Measurements from ENCODE around the gene CDK6. TPM values are rescaled to one million over a fixed set of nuclear protein-coding genes. Genes with fewer than 3 reads are reported as not detected.

Gene CDK6
- total RNA-seq, 1 experiment from 2014 or later = 41.4 TPM

DNA sequence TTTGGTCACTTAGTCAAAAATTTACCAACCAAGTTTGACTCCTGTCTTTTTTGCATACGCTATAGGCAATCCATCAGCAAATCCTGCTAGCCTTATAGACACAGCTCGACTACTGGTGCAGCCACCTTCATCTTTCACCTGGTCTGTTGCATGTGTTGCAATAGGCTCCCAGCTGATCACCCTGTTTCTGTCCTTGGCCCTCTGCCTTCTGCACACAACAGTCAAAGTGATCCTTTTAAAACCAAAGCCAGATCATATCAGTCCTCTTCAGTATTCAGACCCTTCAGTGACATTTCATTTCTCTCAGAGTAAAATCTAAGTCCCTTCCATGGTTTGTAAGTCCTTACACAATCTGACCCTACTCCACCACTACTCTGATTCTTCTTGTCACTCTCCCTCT is 10.9 kb upstream of the CDK6 start:
- ChIA-PET RAD21 (ENCODE audit: low non-redundant PET in 1 of 2, low total read pairs in 2 of 2, uncharacterized antibody in 2 of 2, unreplicated experiment in 2 of 2) (no interaction called here), POLR2A (no interaction called here), CTCF (no interaction called here)
- Histone ChIP-seq H2AFZ (ENCODE audit: low read depth, low read length, poor library complexity, severe bottlenecking) (no peak overlapping the region), H3K9me2 (ENCODE audit: insufficient read depth) (no peaks in the 10 kb centered on the region), H3K4me1 (ENCODE audit: control insufficient read depth in 1 of 2, insufficient read depth in 2 of 2, low read length in 2 of 2) (no peaks in the 10 kb centered on the region), H3K4me2 (ENCODE audit: low read length) (no peak overlapping the region), H3K79me2 (ENCODE audit: insufficient read depth, low read length) (no peaks in the 10 kb centered on the region), H3K36me3 (ENCODE audit: control insufficient read depth in 1 of 2, insufficient read depth in 2 of 2, low read length in 2 of 2) (no peaks in the 10 kb centered on the region), H3K27ac (ENCODE audit: low read depth, low read length) (no peak overlapping the region), H4K20me1 (ENCODE audit: insufficient read depth) (no peaks in the 10 kb centered on the region), H3K9ac (ENCODE audit: low read length) (no peak overlapping the region), H3K9me3 (ENCODE audit: control insufficient read depth in 1 of 2, insufficient read depth in 1 of 2, low read depth in 1 of 2, low read length in 2 of 2) (no peaks in the 10 kb centered on the region), H3K27me3 (ENCODE audit: insufficient read depth, low read length) (no peaks in the 10 kb centered on the region), H3K4me3 (replicated peaks in 1 of 2; ENCODE audit: low read depth in 1 of 2, low read length in 2 of 2) (no peak overlapping the region)
- no TSS peak for BruUV-seq (replicated peaks)
- intact Hi-C loops (cut with micrococcal nuclease) = no loop called here
- DNase-seq (ENCODE audit: low read depth, low spot score) = no peak
- ATAC-seq = no peak
- TF ChIP-seq CBX3 (IDR thresholded peaks at IDR 0.05; ENCODE audit: low read depth) (no peak), YY1 (IDR thresholded peaks at IDR 0.05; ENCODE audit: extremely low read depth, insufficient replicate concordance, low read depth, low read length) (no peak), FOSL1 (IDR thresholded peaks at IDR 0.05; ENCODE audit: low read depth) (no peak), ZFX (IDR thresholded peaks at IDR 0.05) (no peak), JUND (IDR thresholded peaks at IDR 0.05) (no peak), EGR1 (IDR thresholded peaks at IDR 0.05; ENCODE audit: low read depth) (no peak), POLR2A (IDR thresholded peaks at IDR 0.05; ENCODE audit: borderline replicate concordance, extremely low read depth, insufficient read depth, insufficient read length) (no peak), SP1 (IDR thresholded peaks at IDR 0.05; ENCODE audit: low read depth) (no peak), ELF1 (IDR thresholded peaks at IDR 0.05; ENCODE audit: borderline replicate concordance, low read depth) (no peak), SRF (IDR thresholded peaks at IDR 0.05; ENCODE audit: low read depth) (no peak), EZH2phosphoT487 (IDR thresholded peaks at IDR 0.05; ENCODE audit: borderline replicate concordance) (no peak), POLR2AphosphoS5 (IDR thresholded peaks at IDR 0.05; ENCODE audit: low read depth, low read length) (no peak), SIN3A (IDR thresholded peaks at IDR 0.05; ENCODE audit: low read depth) (no peak), CEBPB (IDR thresholded peaks at IDR 0.05; ENCODE audit: low read depth) (no peak)
- TF ChIP-seq, protein P1, sequence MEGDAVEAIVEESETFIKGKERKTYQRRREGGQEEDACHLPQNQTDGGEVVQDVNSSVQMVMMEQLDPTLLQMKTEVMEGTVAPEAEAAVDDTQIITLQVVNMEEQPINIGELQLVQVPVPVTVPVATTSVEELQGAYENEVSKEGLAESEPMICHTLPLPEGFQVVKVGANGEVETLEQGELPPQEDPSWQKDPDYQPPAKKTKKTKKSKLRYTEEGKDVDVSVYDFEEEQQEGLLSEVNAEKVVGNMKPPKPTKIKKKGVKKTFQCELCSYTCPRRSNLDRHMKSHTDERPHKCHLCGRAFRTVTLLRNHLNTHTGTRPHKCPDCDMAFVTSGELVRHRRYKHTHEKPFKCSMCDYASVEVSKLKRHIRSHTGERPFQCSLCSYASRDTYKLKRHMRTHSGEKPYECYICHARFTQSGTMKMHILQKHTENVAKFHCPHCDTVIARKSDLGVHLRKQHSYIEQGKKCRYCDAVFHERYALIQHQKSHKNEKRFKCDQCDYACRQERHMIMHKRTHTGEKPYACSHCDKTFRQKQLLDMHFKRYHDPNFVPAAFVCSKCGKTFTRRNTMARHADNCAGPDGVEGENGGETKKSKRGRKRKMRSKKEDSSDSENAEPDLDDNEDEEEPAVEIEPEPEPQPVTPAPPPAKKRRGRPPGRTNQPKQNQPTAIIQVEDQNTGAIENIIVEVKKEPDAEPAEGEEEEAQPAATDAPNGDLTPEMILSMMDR (IDR thresholded peaks at IDR 0.05 in 2 of 3, conservative IDR thresholded peaks at IDR 0.05 in 1 of 3; ENCODE audit: borderline replicate concordance in 1 of 3, insufficient read depth in 1 of 3, low read depth in 2 of 3, low read length in 2 of 3) = no peak
- TF ChIP-seq, protein P2, sequence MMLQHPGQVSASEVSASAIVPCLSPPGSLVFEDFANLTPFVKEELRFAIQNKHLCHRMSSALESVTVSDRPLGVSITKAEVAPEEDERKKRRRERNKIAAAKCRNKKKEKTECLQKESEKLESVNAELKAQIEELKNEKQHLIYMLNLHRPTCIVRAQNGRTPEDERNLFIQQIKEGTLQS (IDR thresholded peaks at IDR 0.05) = no peak

Data from HCT116 (cell line).